Chondrocyte (in vitro differentiated cells): ENCODE measurements around the gene ESR2. TPM values are rescaled to one million over a fixed set of nuclear protein-coding genes. Genes with fewer than 3 reads are reported as not detected.

ENCODE experiments used
- DNase-seq: peaks from one replicate; pipeline ENCODE4 v3.0.0; 2021; ENCODE audit warnings: mixed read lengths, low spot score
- H3K27ac Mint-ChIP-seq: one replicate; pipeline ENCODE4 v1.8.0; 2021; ENCODE audit warnings: mild to moderate bottlenecking, moderate library complexity, mixed read lengths; ENCODE audit not compliant: unreplicated experiment
- H3K27me3 Mint-ChIP-seq: 2 replicates; pipeline ENCODE4 v1.8.0; 2021; ENCODE audit warnings: low read depth, mixed read lengths
- H3K36me3 Mint-ChIP-seq: 2 replicates; pipeline ENCODE4 v1.8.0; 2021; ENCODE audit warnings: low read depth, mixed read lengths
- H3K4me1 Mint-ChIP-seq: 2 replicates; pipeline ENCODE4 v1.8.0; 2021; ENCODE audit warnings: low read depth, mild to moderate bottlenecking, mixed read lengths
- H3K4me3 Mint-ChIP-seq: one replicate; pipeline ENCODE4 v1.8.0; 2021; ENCODE audit warnings: mild to moderate bottlenecking, moderate library complexity, mixed read lengths; ENCODE audit not compliant: unreplicated experiment
- H3K9me3 Mint-ChIP-seq: 2 replicates; pipeline ENCODE4 v1.8.0; 2021; ENCODE audit warnings: low read depth, mixed read lengths
- CTCF ChIP-seq: fragments of 200-600 bp; sonication (generic); IDR thresholded peaks from 2 replicates; pipeline ENCODE4 v1.5.0; 2021; ENCODE audit warnings: antibody characterized with exemption, mild to moderate bottlenecking, moderate library complexity
- total RNA-seq: library from RNA; stranded (reverse); gene quantifications from 3 replicates; pipeline ENCODE4 v1.2.1, GENCODE V29; 2021

The ESR2 gene
- total RNA-seq, 1 donor from 2014 or later: not detected

DNA sequence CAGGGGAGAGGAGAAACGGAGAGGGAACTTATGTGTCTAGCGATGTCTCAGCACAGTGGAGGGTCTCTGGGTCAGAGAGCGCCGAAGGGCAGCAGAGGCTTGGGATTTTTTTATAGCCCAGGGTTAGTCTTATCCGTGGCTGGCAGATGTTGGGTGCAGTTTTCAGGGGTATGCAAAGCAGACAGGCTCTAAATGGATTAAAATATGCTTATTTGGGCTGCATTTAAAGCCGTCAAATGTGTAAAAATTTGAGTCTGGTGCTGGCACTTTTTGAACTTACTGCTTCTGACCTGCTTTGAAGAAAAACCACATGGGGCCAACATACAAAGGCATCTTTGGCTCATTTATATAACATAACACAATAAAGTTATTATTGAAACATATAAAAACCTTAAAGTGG lies 178.8 kb downstream of the ESR2 start:
- no peak overlapping the region for H3K4me3 Mint-ChIP-seq
- DNase-seq: no peak
- no peak overlapping the region for H3K27ac Mint-ChIP-seq
- no peak for TF ChIP-seq CTCF
- H3K4me1 Mint-ChIP-seq: peaks cover 36% of the 10 kb centered on the region
- no peaks in the 10 kb centered on the region for H3K36me3 Mint-ChIP-seq
- H3K9me3 Mint-ChIP-seq: no peaks in the 10 kb centered on the region
- H3K27me3 Mint-ChIP-seq: no peaks in the 10 kb centered on the region

- no peak for DNase-seq
- Mint-ChIP-seq H3K4me3 (no peak overlapping the region), H3K36me3 (no peaks in the 10 kb centered on the region), H3K9me3 (no peaks in the 10 kb centered on the region), H3K27me3 (no peaks in the 10 kb centered on the region), H3K27ac (no peak overlapping the region), H3K4me1 (peaks cover 36% of the 10 kb centered on the region)
- TF ChIP-seq CTCF: no peak
These were observed 179.4 kb downstream of the ESR2 start for GRCh38 chr14:64114796-64115195.

- H3K4me1 Mint-ChIP-seq: peaks cover 30% of the 10 kb centered on the region
- no peak overlapping the region for H3K27ac Mint-ChIP-seq
- no peaks in the 10 kb centered on the region for H3K27me3 Mint-ChIP-seq
- DNase-seq: no peak
- no peak overlapping the region for H3K4me3 Mint-ChIP-seq
- TF ChIP-seq CTCF: no peak
- no peaks in the 10 kb centered on the region for H3K36me3 Mint-ChIP-seq
- H3K9me3 Mint-ChIP-seq: no peaks in the 10 kb centered on the region
These were observed 180.0 kb downstream of the ESR2 start for GRCh38 chr14:64114166-64114565.

DNA sequence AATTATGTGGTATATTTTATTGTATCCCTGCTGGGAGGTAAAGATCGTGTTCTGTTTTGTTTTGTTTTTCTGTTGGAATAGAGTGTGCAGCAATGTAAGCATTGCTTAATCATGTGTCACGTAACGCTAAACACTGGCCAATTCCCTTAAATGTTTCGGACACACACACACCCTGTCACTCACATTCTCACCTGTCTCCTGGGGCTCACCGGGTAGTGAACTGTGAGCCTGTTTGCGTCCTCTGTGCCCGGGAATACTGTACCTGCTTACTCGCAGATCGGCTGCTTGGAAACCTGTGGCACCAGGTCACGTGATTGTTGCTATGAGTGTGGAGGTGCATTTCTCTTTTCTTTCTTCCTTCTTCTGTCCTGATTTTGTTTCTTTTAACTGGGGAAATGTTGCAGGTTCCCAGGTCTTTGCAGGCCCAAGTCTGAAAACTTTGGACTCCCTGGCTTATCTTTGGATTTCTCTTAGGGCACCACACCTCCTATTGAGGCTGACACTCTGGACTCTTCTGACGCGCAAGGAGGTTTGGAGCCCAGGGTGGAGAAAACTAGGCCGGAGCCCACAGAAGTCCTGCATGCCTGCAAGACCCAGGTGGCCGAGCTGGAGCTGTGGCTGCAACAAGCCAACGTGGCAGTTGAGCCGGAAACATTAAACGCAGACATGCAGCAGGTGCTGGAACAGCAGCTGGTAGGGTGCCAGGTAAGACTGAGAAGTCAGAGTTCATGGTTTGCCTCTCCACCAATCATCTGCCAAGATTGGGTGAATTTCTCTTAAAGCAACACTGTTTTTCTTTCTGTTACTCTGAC lies 181.1 kb downstream of the ESR2 start:
- no peaks in the 10 kb centered on the region for H3K36me3 Mint-ChIP-seq
- no peaks in the 10 kb centered on the region for H3K27me3 Mint-ChIP-seq
- DNase-seq: no peak
- H3K9me3 Mint-ChIP-seq: no peaks in the 10 kb centered on the region
- no peak for TF ChIP-seq CTCF
- no peak overlapping the region for H3K27ac Mint-ChIP-seq
- H3K4me1 Mint-ChIP-seq: peaks cover 19% of the 10 kb centered on the region
- no peak overlapping the region for H3K4me3 Mint-ChIP-seq

GRCh38 chr14:64110802-64111201 lies 183.4 kb downstream of the ESR2 start:
- no peak overlapping the region for H3K27ac Mint-ChIP-seq
- H3K9me3 Mint-ChIP-seq: no peaks in the 10 kb centered on the region
- TF ChIP-seq CTCF: no peak
- peaks cover 13% of the 10 kb centered on the region for H3K4me1 Mint-ChIP-seq
- no peak overlapping the region for H3K4me3 Mint-ChIP-seq
- no peaks in the 10 kb centered on the region for H3K27me3 Mint-ChIP-seq
- no peak for DNase-seq
- H3K36me3 Mint-ChIP-seq: no peaks in the 10 kb centered on the region
